NCI-H146 treated with DMSO at 0.1 percent for 48 hours (cell line): ENCODE results near the gene ASTN2.

Experiments
- DNase-seq: peaks from one replicate; lab custom pipeline; 2025; ENCODE audit not compliant: unreplicated experiment; lab: John Stamatoyannopoulos, UW

Gene ASTN2

DNA sequence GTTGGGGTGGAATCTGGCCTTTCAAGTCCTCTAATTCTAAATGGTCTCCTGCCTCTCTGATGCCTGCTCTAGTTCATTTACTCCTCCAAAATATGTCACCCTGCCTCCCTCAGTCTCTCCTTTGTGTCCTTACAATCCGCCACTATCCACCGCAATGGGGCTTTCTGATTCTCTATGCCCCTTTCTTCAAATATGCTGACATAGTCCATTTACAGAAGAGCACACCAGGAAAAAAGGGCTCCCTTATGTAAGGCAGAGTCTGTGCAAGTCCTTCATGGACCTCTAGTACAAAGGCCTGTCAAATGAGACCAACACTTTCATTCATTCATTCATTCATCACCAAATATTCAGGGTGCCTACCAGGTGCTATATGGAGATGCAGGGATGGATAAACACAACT, 2.0 kb upstream of the ASTN2 start:
- no peak for DNase-seq

DNA sequence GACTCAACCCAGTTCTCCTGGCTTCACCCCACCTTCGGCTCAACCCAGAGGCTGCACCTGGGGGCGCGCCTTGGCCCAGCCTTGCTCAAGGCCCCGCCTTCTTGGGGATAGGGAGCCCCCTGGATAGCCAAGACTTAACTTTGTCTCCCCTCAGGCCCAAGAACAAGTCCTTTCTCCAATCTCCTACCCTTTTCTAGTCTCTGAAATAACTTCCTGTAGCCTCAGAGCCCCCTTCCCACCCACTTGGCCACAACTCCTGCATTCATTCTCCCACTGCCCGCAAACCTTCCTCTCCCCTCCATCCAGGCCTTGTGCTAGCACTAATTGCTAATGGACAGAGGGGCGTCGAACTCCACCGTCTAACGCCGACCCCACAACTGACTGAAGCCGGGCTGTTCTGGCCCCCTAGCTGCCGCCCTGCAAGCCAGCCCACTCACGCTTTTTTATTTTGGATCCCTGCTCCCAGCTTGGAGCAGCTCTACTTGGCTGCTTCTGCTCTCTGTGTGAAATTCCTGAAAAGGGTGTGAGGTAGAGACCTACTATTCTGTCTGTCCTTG, 579 bp upstream of the ASTN2 start:
- no peak for DNase-seq

DNA sequence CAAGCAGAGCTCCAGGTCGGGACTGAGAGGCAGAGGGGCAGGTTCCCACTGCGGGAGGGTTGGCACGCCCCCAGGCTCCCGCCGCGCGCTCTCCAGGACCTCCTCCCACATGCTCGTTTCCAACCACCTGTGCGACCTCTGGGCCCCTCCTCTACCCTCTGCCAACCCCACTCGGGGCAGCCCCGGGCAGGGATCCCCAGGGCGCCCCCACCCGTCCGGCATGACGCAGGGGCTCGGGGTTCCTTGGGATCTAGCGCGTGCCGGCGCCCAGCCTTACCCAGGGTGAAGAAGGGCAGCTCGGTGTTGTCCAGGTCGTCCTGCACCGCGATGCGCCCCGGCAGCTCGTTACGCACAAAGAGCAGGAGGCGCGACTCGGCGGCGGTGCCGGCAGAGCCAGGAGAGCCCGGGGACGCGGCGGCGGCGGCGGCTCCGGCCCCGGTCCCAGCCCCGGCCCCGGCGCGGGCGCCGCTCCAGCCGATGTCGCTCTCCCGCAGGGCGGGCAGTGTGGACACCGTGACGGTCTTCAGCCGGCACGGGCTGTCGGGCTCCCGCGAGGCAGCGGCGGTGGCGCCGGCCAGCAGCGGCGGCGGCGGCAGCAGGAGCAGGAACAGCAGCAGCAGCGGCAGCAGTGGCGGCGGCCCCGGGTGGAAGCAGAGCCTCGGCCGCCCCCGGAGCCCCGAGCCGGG, 494 bp downstream of the ASTN2 start:
- DNase-seq, result peak; percentile 50

DNA sequence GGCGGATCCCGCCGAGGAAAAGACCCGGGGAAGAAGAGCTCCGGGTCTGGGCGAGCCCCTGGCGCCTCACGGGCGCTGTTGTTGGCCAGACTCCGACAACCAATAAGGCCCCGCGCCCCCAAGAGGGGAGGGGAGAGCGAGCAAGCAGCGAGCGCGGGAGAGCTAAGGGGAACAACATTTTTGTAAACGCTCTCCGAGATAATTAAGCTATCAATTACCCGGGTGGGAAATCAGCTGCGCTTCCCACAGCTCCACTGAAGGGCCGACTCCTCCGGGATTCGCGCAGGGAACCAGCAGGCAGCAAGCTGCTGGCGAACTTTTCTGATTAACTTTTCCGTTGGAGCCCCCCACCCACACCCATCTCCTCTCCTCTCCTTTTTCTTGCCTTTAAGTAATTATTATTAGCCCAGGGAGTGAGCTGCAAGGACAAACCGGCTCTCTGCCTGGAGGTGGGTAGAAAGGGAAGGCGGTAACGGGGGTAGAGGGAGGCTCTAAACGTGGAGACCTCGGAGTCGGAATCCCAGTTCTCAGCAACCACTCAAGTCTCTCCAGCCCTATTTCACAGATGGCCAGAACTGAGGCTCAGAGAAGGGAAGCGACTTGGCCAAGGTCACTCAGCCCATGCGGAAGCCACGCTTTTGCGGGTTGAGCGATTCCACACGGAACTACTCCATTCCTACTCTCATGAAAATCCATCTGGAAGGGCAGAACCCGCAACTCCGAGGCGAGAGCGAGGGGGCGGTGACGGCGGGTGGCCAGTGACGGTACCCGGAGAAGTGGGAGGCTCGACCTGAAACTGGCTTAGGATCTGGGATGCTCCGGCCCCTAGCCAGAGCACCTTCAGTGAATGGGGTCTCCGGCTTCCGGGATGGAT, 1.3 kb downstream of the ASTN2 start:
- peak; percentile 13 for DNase-seq

DNA sequence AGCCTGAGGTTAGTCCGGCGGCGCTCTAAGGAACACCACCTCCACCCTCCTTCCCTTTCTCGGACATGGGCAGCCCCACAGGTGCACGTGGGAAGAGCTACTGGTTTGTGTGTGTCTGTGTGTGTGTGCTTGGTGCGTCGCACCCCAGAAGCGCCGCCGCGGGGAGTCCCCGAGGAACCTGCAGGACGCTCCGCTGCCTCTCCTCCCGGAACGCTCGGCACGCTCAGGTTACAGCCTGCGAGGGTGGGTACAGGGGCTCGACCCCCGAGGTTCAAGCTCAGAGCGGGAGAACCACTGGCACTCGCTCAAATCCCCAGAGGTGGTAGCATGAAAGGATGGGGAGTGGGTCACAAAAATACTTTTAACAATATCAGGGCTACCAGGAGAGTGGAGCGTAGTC, 2.0 kb downstream of the ASTN2 start:
- DNase-seq, result no peak

DNA sequence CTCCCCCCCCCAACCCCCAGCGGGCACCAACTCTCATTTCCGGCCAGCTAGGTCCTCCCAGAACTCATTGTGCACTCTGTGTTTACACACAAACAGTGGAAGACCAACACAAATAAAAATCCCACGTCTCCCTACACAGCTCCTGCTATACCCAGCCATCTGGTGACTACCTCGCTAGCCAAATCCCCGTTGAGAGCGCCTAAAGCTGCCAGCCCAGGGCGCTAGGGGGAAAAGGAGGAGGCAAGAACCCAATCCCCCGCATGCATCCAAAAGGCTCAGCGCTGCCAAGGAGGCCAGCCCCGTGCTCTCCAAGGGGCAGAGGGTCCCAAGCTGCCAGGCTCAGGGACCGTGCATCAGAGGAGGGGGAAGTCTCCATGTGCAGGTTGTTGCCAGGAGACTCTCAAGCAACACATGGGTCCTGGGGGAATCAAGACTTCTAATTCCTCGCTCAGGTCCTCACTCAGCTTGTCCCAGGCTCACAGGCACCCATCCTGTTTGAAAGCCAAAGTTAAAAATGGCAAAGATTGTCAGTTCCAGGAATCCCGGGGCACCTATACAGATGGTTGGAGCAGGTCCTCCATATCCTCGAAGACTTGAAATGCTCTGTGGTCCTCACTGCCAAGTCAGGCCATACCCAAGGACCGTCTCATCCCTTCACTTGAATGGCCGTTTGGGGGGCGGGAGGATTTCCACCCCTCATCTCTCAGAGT, 2.7 kb downstream of the ASTN2 start:
- no peak for DNase-seq

DNA sequence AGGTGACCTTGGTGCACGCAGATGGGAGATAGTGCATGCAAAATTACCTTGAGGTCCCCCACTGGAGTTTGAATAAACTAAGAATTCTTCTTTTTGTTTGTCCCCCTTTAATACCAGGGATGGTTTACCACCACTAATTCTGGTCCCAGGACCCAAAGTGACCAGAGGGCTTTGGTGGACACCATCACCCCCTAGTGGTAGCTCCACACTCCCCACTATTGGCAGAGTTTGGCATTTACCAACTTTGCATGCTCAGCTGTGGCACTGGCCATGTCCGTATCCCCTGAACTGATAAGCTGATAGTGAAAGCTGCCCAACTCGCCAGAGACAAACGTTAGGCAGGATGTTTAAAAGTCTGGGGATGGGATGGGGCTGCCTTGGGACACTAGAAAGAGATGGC, 3.3 kb downstream of the ASTN2 start:
- DNase-seq, result peak; percentile 4

DNA sequence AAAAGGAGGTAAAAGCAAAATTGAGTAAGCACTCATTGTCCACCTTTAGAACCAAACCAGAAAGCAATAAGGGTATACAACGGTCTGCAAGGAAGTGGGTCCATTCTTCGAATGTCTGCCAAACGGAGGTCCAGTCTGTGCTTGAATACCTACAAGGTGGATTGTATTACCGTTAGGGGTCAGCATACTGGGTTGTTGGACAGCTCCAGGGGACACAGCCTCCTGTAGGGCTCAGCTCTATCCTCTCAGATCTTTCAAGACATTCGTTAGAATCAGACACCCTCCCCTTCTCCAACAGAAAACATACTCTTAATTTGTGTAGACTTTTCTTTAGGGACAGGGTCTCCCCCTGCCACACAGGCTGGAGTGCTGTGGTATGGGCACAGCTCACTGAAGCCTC, 5.5 kb downstream of the ASTN2 start:
- DNase-seq, result no peak

DNA sequence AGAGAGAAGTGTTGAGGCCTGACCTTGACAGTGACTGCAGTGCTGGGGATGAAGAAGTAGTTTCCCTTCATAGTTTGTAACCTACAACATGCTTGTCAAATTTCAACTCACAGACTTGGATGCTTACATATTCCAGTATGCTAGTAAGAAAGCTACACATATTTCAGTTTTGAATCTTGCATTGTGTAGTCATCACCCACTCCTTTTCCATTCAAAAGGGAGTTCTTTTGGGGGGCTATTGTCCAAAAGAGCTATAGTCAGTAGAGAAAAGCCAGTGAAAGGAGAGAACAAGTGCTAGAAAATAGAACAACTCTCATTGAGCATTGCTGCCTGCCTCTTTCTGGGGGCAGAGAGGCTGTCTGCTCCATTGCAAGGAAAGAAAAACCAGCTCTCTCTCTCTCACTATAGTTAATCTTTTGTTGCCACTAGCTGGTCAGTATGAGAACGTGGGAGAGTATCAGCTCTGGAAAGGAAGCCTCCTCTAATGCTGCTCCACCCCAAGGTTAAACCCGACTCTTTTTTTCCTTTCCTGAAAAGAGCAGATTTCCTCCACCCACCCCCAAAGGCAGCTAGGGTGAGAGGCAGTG, 7.3 kb downstream of the ASTN2 start:
- no peak for DNase-seq

DNA sequence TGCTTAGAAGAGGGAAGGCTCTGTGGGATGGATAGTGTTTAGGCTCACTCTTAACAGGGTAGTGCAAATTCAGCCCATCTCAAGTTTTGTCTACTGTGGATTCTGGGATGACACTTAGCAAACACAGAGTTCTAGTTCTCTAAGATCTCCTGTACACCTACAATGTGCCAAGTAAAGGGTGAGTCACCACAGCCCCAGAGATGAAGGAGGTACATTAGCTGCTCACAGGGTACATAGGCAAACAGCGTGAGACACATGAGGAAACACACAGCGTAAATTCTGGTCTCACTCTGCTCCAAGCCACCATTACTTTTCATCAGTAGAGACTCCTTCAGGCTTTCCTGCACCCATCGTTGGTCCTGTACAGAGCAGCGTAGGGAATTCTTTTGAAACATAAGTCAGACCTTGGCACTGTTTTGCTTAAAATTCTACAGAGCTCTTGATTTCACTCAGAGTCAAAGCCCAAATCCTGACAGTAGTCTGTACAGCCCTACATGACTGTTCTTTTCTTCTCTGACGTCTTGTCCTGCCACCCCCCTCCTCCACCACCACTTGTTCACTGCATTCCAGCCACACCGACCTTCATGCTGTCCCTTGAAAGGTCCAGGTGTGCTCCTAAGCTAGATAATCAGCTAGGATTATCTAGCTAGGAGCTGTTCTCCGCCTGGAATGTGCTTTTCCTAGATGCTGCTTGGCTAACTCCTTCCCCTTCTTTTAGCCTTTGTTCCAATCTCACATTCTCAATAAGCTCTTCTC, 8.7 kb downstream of the ASTN2 start:
- no peak for DNase-seq

DNA sequence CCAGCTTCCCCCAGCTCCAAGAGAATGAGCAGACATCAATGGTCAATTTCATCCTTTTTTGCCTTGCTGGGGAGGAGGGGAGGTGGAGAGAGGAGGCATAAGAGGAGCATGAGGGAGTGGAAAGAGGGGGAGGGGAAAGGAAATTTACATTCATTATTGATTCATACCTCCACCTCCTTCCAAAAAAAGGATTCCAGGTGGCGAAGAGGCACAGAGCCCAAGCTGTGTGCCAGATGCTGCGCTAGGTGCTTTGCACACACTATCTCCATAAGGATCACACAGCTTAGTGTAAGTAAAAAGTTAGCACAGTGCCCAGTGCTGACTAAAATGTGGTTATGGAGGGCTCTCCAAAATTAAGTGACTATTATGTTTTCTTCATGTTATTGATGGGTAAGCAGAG, 11.0 kb downstream of the ASTN2 start:
- peak; percentile 55 for DNase-seq

DNA sequence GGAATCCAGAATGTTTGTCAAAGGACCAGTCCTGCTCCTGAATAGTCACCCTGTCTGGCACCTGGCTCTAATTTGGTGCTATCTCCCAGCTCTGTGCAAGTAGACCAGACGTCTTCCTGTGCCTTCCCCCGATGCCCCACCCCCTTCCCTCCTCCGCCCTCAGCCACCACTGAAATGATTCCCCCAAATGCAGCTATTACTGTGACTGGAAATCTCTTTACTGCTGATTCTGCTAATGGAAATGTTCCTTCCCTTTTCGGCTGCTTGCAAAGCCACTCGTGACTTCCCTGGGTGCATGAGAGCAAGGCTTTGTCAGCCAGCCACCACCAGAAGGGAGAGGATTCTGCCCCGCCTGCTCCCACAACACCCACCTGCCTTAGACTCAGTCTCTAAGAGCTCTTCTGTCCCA, 11.4 kb downstream of the ASTN2 start:
- peak; percentile 55 for DNase-seq

DNA sequence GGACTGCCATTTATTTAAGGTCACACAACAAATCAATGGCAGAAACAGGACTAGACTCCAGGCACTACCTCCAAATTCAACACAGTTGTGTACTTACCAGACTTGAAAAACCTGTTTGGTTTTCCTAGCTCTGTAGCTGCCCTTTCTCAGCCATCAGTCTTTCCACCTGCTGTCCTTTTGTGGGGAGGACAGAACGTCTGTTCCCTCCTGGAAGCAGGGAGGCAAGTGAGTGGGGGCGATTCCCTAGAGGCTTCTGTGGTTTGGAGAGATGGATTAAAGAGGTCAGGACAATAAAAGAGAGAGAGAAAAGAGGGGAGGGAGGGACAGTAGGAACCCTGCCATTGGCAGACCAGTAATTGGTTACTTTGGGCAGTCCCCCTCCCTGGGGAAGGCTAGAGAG, 14.7 kb downstream of the ASTN2 start:
- peak; percentile 60 for DNase-seq

DNA sequence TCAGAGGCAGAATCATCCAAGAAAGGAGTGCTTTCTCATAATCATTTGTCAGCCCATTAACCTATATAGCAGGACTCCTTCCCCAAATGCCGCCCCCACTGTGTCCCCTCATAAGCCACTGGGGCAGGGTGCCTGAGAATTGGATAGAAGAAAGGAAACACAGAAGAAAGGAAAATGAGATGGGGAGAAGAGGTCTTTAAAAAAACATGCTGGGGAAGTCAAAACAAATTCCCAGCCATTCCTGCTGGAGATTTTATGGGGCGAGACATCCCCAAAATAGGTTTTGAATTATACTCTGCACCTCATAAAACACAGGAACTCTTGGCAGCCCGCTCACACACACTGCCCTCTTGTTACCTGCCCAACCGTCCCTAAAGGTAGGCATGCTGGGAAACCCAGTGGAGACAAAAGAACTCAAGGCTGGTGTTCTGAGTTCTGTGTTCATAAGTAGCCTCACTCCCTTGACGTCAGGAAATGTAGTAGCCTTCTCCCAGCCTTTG, 19.7 kb downstream of the ASTN2 start:
- no peak for DNase-seq

DNA sequence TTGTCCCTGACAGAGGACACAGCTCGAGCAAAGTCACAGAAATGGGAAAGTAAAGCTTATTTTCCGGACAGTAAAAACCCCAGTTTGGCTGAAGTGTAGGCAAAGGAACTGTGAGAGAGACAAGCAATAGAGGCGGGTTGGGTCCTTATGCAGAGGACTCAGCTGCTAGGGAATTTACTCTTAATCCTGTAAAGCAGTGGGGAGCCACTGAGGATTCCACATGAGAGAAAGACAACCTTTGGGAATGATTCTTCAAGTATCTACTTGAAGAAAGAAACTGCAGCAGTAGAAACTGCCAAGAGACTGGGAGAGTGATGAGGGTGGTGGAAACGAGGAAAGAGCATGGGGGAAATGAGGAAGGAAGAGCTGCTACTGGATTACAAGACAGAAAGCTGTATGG, 20.2 kb downstream of the ASTN2 start:
- DNase-seq, result no peak

DNA sequence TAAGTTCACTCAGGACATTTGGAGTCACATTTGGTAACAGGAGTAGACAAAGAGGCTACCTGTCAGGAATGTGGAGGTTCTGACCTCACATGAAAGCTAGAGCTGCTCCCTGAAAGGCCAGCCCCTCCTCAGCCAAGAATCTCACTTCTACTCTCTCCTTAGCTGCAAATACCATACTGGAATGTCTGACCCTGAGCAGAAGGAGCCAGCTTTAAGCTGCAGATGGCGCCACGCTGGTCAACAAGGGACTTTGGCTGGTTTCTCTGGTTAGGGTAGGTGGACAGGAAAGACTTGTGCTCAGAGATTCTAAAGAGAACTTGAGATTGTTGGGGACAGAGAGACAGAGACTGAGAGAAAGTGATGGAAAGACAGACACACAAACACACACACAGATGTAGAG, 21.9 kb downstream of the ASTN2 start:
- DNase-seq, result no peak

DNA sequence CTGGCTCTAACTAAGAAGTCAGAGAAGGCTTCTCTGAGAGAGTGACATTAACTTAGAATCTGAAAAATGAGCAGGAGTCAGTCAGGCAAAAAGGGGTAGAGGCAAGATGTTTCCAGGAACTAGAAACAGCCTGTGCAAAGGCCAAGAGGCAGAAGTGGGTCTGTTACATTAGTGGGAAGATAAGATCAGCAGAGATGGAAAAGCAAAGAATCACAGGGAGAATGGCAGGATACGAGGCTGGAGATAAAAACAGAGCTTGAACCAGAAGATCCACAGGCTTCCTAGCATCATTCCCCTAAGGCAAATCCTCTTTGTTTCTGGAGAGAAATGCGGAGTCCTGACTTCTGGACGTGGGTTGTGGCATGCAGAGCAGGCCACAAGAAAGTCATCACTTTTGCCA, 27.4 kb downstream of the ASTN2 start:
- no peak for DNase-seq

DNA sequence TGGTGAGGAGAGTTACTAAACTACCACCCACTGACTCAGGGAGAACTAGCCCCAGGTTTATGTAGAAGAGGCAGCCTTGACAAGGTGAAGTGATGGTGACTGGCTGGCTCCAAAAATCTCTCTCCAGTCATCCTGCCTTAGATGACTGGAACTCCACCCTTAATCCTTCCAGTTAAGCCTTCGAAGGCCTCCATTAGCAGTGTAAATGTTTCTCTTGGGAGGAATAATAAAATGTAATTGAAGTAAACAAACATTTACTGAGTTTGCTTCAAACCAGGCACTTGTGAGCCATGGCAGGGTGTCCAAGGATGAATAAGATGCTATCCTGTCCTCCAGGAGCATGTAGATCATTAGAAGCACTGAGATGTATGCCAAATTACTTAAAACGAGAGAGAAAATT, 35.5 kb downstream of the ASTN2 start:
- no peak for DNase-seq

DNA sequence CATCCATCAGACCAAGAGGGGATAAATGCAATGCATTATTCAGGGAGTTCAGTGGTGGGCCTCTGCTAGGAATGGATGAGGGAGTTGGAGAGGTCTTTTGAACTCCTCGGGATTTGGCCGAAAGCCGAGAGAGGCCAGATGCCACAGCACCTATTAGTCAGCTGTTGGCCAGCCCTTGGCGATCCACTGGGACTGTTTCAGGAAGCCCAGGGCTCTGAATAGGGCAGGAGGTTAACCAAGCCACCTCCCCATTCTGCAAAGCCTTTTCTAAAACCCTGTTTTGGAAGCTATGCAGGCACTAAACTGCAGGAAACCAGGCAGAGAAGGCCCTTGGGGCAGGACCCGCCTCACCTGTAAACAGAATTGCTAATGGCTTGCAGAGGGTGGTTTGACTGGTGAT, 37.8 kb downstream of the ASTN2 start:
- DNase-seq, result no peak

DNA sequence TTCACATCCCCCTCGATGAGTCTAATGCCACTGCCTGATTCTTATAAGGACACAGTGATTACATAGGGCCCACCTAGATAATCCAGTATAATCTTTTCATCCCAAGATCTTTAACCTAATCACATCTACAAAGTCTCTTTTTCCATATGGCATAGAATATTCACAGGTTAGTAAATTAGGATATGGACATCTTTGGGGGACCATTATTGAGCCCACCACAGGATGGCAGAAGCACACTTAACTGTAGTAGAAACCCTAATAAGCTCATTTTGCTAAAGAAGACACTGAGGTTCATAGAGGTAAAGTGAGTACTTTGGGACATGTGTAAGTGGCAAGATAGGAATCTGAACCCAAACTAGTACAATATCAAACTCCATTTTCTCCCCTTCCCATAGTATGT, 38.9 kb downstream of the ASTN2 start:
- DNase-seq, result no peak
